Measurements from ENCODE around the gene TEX264.
A peak's percentile ranks its signal among the peaks of the same experiment; 100 is the strongest.

Gene TEX264

DNA sequence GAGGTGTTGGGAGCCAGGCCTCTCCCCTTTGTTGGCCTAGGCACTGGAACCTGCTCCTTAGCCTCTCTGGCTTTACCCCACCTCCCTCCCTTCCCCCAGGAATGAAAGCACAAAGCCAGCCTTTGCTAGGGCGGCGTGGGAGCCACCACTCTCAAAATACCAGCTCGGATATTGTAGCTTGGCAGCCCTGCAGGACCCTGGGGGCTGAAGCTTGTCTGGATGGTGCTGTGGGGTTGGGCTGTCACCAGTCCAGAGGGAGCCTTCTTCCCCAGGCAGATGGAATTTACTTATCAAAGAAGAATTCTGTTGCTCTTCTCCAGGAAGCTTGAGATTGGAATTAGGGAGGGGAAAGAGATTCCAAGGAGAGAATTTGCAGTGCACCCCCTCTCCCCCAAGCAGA, 20.9 kb downstream of the TEX264 start:
- H3K27me3 Mint-ChIP-seq, result no peaks in the 10 kb centered on the region
- no peak overlapping the region for H3K4me3 Mint-ChIP-seq
- CTCF ChIA-PET, result interaction anchor here (0.7 to 1.2 kb wide), 4 partner anchors 9 to 191 kb away, joined by 3 to 5 read pairs (median 3); no protein-coding TSS in a partner anchor
- no peak for DNase-seq
- peaks cover 49% of the 10 kb centered on the region for H3K36me3 Mint-ChIP-seq
- no peaks in the 10 kb centered on the region for H3K9me3 Mint-ChIP-seq
- peaks cover 37% of the 10 kb centered on the region for H3K4me1 Mint-ChIP-seq
- no peak overlapping the region for H3K27ac Mint-ChIP-seq

DNA sequence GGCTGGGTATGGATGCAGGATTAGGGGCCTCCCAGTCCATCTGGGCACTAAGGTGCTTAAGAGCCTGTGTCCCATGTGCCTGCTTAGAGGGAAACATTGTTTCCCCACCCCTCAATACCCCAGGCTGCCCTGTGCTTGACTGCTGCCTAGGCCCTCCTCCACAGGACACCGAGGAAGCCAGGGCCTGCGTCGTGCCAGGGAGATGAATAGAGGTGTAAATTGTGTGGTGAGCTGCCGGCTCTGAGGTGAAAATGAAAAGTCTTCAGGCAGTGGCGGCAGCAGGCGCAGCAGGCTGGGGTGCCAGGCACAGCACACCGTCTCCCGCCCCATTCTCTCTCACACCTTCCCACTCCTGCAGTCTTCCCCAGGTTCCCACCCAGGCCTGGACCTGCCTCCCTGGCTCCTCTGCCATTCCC, 21.9 kb downstream of the TEX264 start:
- DNase-seq, result no peak
- no peaks in the 10 kb centered on the region for H3K9me3 Mint-ChIP-seq
- H3K27me3 Mint-ChIP-seq, result no peaks in the 10 kb centered on the region
- H3K4me3 Mint-ChIP-seq, result no peak overlapping the region
- no peak overlapping the region for H3K27ac Mint-ChIP-seq
- H3K4me1 Mint-ChIP-seq, result peaks cover 27% of the 10 kb centered on the region
- peaks cover 44% of the 10 kb centered on the region for H3K36me3 Mint-ChIP-seq
- CTCF ChIA-PET, result interaction anchor here (1.0 kb wide), 1 partner anchor 23 kb away, joined by 3 read pairs; no protein-coding TSS in a partner anchor

DNA sequence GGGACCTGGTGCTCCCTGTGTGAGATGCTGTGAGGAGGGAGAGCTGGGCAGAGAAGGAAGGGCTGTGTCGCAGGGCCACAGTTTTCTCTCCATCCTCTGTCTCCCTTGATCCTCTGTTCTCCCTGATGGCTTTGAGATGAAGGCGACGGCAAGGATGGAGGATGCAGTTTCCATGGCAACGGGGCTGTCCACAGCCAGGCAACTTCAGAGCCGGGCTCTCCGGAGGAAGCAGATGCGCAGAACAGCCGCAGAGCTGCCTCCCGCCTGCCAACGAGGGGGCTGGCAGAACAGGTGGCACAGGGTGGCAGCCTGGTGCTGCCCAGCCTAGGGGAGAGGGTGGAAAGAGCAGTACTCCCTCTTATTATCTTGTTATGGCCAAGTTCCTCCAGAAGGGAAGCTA, 25.9 kb downstream of the TEX264 start:
- Mint-ChIP-seq H3K9me3 (no peaks in the 10 kb centered on the region), H3K4me1 (peaks cover 24% of the 10 kb centered on the region), H3K36me3 (peaks cover 43% of the 10 kb centered on the region), H3K4me3 (no peak overlapping the region), H3K27ac (peak overlapping the region; percentile 19), H3K27me3 (no peaks in the 10 kb centered on the region)
- CTCF ChIA-PET, result interaction anchor here (1.3 kb wide), 1 partner anchor 25 kb away, joined by 4 read pairs; no protein-coding TSS in a partner anchor
- no peak for DNase-seq

DNA sequence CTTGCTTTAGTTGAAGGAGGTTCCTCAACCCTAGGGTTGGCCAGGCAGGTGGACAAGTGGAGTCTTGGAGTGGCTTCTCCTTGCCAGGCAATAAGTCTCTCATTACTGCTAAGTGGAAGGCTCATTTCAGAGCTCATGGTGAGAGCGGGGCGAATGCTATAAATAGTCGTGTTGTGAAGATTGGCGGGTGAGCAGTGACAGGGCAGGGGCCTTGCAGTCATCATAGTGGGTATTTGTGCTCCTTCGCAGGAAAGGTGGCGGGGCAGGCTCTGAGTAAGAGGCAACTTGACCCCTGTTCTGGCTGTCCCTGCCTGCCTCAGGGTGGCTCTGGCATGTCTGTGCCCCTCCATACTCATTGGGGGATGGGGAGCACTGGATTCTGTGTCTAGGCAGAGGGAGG, 27.2 kb downstream of the TEX264 start:
- no peak for DNase-seq
- peaks cover 24% of the 10 kb centered on the region for H3K4me1 Mint-ChIP-seq
- CTCF ChIA-PET, result no interaction called here
- peak overlapping the region; percentile 1 for H3K27ac Mint-ChIP-seq
- H3K4me3 Mint-ChIP-seq, result no peak overlapping the region
- H3K9me3 Mint-ChIP-seq, result no peaks in the 10 kb centered on the region
- H3K27me3 Mint-ChIP-seq, result no peaks in the 10 kb centered on the region
- H3K36me3 Mint-ChIP-seq, result peaks cover 34% of the 10 kb centered on the region

DNA sequence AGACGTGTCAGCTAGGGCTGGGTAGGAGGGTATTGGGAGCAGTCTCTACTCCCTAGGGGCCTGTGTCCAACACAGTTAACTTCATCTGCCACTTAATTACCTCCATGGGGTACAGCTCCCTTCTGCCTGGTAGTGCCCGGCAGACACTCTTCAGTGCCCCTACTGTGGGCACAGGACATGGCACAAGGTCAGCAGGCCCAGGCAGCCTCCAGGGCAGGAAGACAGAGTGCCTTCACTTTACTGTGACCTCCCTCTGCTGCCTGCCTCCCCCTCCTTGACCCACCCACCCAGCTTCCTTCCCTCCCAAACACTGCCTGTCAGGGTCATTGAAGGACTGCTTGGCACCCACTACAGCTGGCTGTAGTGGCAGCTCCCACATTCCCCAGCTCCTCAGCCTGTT, 29.4 kb downstream of the TEX264 start:
- Mint-ChIP-seq H3K4me1 (peaks cover 17% of the 10 kb centered on the region), H3K27ac (peak overlapping the region; percentile 55), H3K27me3 (no peaks in the 10 kb centered on the region), H3K9me3 (no peaks in the 10 kb centered on the region), H3K36me3 (peaks cover 29% of the 10 kb centered on the region), H3K4me3 (no peak overlapping the region)
- CTCF ChIA-PET, result no interaction called here
- no peak for DNase-seq

DNA sequence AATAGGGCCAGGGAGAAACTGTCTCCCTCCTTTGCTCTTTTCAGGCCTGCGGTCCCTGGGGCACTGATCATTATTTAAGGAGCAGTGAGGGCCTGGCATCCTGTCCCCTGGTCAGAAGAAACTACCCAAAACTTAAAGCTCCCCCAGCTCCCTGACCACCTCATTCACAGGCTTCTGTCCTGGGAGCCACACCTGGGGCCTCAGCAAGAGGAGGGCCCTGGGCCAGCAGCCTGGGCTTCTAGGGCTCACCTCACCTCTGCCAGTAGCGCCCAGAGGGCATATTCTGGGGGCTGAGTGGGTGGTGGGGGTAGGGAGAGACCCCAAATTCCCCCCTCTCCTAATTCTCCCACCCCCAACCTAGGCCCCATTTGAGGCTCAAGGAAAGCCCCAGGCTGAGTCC, 31.1 kb downstream of the TEX264 start:
- Mint-ChIP-seq H3K27ac (no peak overlapping the region), H3K4me1 (peaks cover 17% of the 10 kb centered on the region), H3K27me3 (peaks cover 7% of the 10 kb centered on the region), H3K9me3 (no peaks in the 10 kb centered on the region), H3K4me3 (no peak overlapping the region), H3K36me3 (peaks cover 35% of the 10 kb centered on the region)
- CTCF ChIA-PET, result interaction anchor here (1.3 kb wide), 1 partner anchor 17 kb away, joined by 6 read pairs; no protein-coding TSS in a partner anchor
- DNase-seq, result no peak

DNA sequence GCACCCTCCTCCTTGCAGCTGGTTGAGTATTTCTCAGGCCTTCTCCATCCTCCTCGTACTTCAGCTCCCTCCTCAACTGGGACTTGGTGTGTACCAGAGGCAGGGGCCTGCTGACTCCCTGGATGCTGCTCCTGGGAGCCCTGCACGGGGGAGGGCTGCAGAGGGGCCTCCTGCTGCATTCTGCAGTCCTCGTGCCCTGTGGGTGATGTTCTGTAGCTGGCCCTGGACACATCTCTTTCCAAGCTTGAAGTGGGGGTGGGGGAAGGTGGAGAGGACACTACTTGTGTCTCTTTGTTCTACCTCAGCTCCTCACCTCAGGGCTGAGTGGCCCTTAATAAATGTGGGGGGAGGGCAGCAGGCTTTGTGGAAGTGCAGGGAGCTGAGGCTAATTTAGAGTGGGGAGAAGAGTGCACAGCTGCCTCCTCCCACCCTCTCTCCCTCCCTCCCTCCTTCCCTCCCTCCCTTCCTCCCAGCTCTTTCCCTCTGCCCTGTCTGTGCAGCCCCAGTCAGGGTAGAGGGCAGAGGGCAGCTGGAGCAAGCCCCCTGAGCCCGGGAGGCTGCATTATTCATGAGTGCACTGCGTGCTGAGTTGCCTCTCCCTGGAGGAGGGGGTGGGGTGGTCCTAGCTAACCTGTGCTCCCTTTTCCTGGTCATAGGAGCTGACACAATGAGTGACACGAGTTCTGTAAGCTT, 32.2 kb downstream of the TEX264 start:
- Mint-ChIP-seq H3K27me3 (peaks cover 17% of the 10 kb centered on the region), H3K4me1 (peaks cover 17% of the 10 kb centered on the region), H3K9me3 (no peaks in the 10 kb centered on the region), H3K4me3 (no peak overlapping the region), H3K36me3 (peaks cover 31% of the 10 kb centered on the region), H3K27ac (no peak overlapping the region)
- DNase-seq, result no peak
- CTCF ChIA-PET, result interaction anchor here (1.1 to 1.5 kb wide), 3 partner anchors 16 to 201 kb away, joined by 3 to 6 read pairs (median 4); no protein-coding TSS in a partner anchor

DNA sequence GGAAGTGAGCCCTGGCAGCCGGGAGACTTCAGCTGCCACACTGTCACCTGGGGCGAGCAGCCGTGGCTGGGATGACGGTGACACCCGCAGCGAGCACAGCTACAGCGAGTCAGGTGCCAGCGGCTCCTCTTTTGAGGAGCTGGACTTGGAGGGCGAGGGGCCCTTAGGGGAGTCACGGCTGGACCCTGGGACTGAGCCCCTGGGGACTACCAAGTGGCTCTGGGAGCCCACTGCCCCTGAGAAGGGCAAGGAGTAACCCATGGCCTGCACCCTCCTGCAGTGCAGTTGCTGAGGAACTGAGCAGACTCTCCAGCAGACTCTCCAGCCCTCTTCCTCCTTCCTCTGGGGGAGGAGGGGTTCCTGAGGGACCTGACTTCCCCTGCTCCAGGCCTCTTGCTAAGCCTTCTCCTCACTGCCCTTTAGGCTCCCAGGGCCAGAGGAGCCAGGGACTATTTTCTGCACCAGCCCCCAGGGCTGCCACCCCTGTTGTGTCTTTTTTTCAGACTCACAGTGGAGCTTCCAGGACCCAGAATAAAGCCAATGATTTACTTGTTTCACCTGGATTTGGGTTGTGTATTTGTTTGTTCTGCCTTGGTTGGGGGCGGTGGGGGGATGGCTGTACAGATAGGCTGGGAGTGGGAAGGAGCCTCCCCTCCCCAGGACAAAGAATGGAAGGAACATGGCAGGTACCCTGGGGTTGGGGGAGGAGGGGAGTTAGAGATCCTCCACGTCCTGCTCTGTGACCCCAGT, 32.9 kb downstream of the TEX264 start:
- Mint-ChIP-seq H3K9me3 (no peaks in the 10 kb centered on the region), H3K36me3 (peaks cover 27% of the 10 kb centered on the region), H3K27me3 (peaks cover 17% of the 10 kb centered on the region), H3K4me1 (peaks cover 13% of the 10 kb centered on the region), H3K27ac (no peak overlapping the region), H3K4me3 (no peak overlapping the region)
- DNase-seq, result no peak
- CTCF ChIA-PET, result interaction anchor here (1.1 to 1.5 kb wide), 3 partner anchors 15 to 202 kb away, joined by 3 to 6 read pairs (median 4); no protein-coding TSS in a partner anchor

DNA sequence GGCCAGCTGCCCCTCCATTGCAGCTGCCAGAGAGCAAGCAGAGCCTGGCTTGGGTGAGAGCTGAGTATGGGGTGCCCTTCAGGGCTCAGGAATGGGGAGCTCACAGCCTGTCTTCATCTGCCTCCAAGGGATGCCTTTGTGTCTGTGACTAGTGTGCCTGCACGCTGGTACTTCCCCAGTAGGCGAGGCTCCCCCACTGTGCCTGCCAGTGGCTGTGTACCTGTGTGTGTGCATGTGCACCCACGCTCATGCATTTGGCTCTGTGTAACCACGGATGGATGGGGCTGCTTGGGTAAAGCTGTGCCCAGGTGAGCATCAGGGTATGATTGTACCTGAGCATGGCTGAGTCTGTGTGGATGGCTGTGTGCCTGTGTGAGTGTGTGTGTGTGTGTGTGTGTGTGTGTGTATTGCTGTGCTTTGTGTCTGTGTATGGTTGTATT, 33.5 kb downstream of the TEX264 start:
- DNase-seq, result no peak
- CTCF ChIA-PET, result interaction anchor here (1.5 kb wide), 1 partner anchor 202 kb away, joined by 4 read pairs; no protein-coding TSS in a partner anchor
- Mint-ChIP-seq H3K9me3 (no peaks in the 10 kb centered on the region), H3K4me3 (no peak overlapping the region), H3K36me3 (peaks cover 23% of the 10 kb centered on the region), H3K27me3 (peaks cover 17% of the 10 kb centered on the region), H3K27ac (no peak overlapping the region), H3K4me1 (peaks cover 8% of the 10 kb centered on the region)

DNA sequence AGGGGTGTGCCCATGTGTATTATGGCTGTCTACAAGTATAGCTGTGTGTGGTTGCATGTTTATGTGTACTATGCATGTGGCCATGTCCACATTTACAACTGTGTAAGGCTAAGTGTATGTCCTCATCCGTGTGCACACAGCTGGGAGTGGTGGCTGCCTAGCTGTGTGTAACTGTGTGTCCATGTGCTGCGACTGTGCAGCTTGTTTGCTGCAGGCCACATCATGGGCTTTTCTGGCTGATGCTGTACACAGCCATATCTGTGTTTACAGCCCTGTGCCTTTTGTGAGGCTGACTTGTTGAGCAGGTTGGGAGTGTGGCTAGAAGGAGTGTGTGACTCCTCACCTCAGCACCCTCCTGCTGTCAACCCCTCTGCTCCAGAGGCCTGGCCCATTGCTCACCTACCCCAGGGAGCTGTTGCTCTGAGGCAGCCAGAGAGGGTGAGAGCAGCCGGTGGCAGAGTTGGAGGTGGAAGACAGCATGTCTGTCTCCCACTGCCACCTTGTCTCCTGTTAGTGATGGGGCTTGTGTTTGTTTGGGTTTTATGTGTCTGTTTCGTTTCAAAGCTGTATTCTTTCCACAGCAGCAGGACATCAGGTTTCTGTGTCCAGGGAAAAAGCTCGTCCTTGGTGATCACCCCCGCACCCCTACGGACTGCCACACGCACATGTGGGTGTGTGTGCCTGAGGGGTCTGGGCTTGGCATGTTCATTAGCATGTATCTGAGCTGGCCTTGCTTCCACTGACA, 34.4 kb downstream of the TEX264 start:
- no peak for DNase-seq
- no peaks in the 10 kb centered on the region for H3K4me1 Mint-ChIP-seq
- peaks cover 17% of the 10 kb centered on the region for H3K27me3 Mint-ChIP-seq
- CTCF ChIA-PET, result interaction anchor here (1.2 to 1.5 kb wide), 2 partner anchors 14 to 36 kb away, joined by 4 to 5 read pairs; no protein-coding TSS in a partner anchor
- H3K27ac Mint-ChIP-seq, result no peak overlapping the region
- no peaks in the 10 kb centered on the region for H3K9me3 Mint-ChIP-seq
- peaks cover 20% of the 10 kb centered on the region for H3K36me3 Mint-ChIP-seq
- H3K4me3 Mint-ChIP-seq, result no peak overlapping the region

DNA sequence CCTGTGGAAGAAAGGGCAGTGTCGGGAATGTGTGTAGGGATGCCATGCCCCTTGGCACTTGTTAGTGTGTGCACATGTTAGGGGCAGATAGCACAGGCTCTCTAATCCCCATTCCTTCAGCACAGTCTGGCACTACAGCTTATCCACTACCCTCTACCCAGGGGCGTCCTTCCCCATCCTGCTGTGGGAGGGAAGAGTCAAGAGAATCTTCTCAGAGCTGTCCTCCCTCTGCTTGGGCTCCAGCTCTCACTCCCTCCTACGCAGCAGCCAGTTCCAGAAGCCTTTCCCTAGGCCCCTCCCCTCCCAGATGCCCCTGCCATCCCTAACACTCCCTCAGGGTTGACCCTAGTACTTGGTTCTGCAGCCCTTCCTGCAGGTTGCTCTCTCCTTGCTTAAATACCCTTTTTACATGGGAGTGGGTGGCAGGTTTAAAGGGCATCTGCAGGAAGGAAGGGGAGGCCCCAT, 35.0 kb downstream of the TEX264 start:
- DNase-seq, result no peak
- no peaks in the 10 kb centered on the region for H3K9me3 Mint-ChIP-seq
- no peaks in the 10 kb centered on the region for H3K4me1 Mint-ChIP-seq
- H3K4me3 Mint-ChIP-seq, result no peak overlapping the region
- CTCF ChIA-PET, result interaction anchor here (1.2 to 1.5 kb wide), 2 partner anchors 13 to 36 kb away, joined by 4 to 5 read pairs; no protein-coding TSS in a partner anchor
- H3K36me3 Mint-ChIP-seq, result peaks cover 18% of the 10 kb centered on the region
- peaks cover 17% of the 10 kb centered on the region for H3K27me3 Mint-ChIP-seq
- H3K27ac Mint-ChIP-seq, result no peak overlapping the region

DNA sequence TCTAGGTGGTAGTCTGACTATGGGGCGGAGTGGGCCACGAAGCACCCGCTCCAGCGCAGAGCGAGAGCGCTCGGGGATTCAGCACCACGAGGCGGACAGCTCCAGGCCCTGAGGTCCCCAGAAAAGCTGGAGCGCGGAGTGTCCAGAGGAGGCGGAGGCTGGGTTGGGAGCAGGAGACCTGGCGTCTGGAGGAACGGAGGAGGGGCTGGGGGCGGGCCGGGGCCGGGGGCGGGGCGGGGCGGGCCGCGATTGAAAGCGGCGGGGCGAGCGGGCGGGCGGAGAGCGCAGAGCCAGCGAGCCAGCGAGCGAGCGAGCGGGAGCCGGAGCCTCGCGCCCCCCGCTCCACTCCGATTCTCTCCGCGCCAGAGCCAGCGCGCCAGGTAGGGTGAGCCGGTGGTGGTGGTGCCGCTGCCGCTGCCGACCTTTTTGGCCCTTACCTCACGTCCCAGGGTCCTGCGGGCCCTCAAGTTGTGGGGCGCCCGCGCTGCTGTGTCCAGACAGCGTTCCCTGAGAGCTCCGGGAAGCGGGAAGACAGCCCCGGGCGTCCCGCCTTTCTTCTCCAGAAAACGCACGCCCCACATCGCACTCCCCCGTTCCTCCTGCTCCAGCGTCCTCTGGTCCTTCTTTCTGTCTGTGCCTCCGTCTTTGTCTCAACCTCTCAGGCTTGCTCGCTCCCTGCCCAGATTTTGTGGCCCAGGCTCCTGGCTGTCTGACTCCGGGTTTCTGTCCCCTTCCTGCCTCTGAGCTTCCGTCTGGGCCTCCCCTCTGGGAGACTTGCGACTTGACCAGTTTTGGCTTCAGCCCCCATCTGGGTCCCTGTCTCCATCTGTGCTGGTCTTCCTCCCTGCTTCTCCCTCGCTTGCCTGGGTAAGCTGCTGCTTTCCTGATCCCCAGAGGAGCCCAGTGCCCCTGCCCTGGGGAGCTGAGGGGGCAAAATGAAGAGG, 36.0 kb downstream of the TEX264 start, which contains the start of gene GRM2:
Gene GRM2, plus strand, starts transcription at position 281 of the 944 bp plus-strand sequence. CDS start 1,916 bp downstream, outside the sequence.
- Mint-ChIP-seq H3K27ac (peak within 1 kb of the TSS; percentile 60), H3K9me3 (no peaks in the 10 kb centered on the region), H3K4me1 (no peaks in the 10 kb centered on the region), H3K27me3 (peaks cover 17% of the 10 kb centered on the region), H3K4me3 (no peak within 1 kb of the TSS), H3K36me3 (peaks cover 13% of the 10 kb centered on the region)
- DNase-seq, result peak; percentile 53
- CTCF ChIA-PET, result interaction anchor here (1.5 kb wide), 1 partner anchor 37 kb away, joined by 5 read pairs; no protein-coding TSS in a partner anchor
